ENCODE measurements around the gene DCUN1D2.

The DCUN1D2 gene

DNA sequence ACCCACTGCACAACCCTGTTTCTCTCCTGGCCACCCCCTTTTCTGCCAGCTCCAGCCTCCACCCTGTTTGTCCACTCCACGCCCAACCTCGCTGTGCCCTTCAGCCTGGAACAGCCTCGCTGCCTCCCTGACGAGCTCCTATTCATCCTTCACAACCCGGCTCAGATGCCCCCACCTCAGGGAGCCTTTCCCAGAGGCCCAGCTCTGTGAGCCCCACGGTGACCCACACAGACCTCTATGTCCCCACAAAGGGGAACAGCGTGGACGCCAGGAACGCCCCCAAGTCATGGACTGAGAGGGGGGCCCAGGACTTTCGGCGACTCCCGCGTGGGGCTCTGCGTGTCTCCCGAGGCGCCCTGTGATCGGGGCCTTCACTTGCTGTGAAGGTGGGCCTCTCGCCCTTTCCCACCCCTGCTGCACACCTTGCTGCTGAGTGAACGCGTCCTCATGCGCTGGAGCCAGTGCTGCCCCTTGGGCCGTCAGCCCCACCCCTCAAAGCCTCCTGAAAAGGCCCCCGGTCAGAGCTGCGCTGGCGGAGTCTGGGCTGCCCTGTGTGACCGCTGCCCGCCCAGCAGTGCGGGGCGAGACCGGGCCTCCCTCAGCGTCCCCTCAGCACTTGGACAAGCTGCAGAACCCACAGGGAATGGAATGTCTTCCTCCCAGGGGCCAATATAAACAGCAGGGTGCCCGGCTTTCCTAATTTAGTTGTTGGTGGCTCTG, 77.2 kb downstream of the DCUN1D2 start:
- in situ Hi-C loops (cut with MboI; ENCODE audit: low sequenced_read_pairs) = no loop called here

DNA sequence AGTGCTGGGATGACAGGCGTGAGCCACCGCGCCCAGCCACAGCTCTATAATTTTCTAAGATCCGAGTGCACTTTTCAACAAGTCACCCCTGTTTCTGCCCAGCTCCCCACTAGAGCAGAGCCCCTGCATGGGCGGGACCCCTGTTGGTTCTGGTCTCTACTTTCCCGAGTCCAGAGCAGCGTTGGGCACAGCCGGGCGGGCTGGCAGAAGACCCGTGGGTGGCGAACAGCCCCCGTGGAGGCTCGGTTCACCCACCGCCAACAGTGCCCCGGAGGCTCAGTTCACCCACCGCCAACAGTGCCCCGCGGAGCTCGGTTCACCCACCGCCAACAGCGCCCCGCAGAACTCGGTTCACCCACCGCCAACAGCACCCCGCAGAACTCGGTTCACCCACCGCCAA, 78.1 kb downstream of the DCUN1D2 start:
- in situ Hi-C loops (cut with MboI; ENCODE audit: low sequenced_read_pairs) = no loop called here

DNA sequence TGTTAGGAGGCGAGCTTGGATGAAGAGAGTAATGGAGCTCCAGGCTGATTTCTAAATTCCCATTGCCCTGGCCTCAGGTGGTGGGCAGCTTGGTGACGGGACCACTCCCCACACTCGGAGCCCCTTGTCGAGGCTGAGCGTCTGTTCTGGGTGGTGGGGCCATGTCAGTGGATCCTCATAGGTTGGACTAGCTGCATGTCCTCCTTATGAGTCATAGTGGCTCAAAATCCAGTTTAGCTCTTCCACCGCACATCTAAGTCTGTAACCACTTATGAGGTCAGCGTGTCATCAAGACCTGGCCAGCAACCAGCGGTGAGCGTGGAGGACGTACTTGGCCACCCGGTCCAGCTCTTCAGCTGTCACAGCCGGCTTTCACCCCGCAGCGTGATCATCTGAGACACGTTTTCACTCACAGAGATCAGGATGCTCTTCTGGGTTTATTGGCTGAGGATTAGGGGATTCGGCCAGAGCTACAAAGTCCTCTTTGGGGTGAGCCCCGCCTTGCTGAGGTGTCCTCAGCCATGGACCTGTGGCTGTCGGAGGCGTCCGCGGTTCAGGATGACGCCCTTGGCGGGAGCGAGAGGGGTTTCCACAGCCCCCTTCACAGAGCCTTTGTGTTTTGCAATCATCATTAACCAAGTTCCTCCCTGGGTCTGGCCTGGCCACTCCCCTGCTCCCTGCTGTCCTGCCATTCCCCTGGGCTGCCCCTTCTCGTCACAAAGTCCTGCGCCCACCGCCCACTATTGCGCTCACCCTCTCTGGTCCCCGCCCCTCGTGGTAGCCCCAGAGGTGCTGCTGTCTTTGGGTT, 79.1 kb downstream of the DCUN1D2 start:
- in situ Hi-C loops (cut with MboI; ENCODE audit: low sequenced_read_pairs) = no loop called here

DNA sequence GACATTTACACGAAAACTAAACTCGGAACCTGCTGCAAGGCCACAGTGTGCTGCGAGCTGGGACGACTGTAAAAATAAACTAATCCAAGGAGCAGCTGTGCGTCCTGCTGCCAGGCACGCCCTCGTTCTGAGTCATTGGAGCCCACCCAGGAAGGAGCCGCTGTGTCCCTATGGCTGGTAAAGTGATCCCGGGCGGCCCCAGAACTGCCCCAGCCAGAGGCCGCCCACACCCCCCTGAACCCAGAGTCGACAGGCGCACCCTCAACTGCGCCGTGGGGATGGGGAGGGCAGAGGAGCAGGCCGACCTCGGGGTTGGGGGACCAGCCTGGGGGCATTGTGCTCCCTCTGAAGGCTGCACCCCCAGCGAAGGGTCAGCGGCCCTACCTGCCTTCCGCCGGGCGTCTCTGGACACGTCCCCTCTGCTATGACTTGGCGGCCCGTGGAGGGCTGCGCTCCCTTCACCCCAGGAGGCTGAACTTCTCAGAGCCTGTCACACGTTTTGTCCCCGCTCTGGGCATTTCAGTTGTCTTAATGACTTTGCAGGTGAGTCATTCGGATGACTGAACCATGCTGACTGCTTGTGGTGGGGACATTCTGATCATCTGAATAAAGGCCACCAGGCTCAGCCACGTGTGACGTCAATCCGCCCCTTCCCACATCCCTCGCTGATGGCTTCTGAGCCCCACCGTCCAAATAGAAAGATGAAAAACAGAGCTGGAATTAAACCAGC, 79.9 kb downstream of the DCUN1D2 start:
- in situ Hi-C loops (cut with MboI; ENCODE audit: low sequenced_read_pairs) = no loop called here

DNA sequence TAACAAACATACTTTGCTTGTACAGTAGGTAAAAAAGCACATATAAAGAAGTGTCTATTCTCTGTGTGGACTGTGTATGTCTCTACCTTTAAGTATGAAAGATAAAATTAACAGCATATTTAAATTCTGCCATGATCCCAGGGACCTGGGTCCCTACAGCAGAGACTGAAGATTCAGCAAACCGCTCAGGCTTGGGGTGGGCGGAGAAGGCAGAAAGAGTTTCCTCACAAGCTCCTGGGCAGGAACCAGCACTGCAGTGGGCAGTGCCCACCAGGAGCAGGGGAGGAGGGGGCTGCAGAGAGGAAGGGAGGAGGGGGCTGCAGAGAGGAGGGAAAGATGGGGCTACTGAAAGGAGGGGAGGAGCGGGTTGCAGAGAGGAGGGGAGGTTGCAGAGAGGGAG, 81.9 kb downstream of the DCUN1D2 start:
- in situ Hi-C loops (cut with MboI; ENCODE audit: low sequenced_read_pairs) = no loop called here

DNA sequence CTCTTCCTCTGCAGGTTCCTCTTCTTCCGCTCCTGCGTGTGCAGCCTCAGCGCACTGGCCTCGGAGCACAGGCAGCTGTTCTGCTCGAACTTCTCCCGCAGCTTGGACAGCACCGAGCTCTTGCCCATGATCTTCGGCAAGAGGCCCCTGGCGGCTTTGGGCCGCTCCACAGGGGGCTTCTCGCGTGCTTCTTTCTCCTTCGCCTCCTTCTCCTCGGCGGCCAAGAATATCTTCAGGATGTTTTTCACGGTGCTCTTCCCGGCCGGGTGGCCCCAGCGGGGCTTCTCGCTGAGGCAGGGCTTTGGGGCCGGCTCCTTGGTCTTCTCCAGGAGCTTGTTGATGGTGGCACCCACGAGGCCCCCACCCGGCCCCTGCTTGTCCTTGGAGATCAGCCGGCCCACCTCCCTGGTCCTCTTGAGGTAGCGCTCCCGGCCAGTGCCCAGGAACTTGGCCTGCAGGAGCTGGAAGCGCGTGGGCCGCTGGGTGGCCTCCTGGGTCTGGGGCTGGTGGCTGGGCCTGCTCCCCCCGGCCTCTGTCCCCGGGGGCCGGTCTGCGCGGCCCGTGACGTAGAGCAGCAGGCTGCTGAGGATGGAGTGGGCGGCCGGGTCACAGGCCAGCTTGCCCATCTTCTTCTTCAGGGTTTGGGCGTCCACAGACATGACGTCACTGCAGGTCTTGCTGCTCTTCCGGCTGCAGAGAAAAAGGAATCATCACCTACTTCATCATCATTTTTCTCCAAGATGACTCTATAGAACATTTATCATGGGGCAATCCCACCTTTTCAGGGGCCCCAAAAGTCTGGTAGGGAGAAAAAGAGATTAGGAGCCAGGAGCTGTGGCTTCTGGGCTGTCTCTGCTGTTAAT, 82.7 kb downstream of the DCUN1D2 start:
- in situ Hi-C loops (cut with MboI; ENCODE audit: low sequenced_read_pairs) = no loop called here

DNA sequence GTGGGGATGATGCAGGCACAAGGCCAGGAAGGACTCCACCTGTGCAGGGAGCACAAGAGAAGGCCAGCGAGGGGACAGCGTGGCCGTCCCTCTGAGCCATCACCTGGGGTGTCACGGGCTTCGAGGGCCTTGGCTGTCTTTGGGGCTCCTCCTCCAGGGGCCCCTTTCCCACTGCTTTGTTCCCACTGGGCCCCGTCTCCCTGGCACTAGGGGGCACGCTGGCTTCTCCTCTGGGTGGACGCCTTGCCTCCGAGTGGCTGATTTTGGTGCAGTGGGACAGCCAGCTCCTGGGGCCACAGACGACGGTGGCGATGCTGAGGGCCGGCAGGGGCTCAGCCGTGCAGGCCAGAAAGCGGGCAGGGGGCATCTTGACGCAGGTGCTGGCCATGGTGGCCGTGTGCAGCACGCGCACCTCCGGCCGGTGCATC, 83.4 kb downstream of the DCUN1D2 start:
- in situ Hi-C loops (cut with MboI; ENCODE audit: low sequenced_read_pairs) = no loop called here

DNA sequence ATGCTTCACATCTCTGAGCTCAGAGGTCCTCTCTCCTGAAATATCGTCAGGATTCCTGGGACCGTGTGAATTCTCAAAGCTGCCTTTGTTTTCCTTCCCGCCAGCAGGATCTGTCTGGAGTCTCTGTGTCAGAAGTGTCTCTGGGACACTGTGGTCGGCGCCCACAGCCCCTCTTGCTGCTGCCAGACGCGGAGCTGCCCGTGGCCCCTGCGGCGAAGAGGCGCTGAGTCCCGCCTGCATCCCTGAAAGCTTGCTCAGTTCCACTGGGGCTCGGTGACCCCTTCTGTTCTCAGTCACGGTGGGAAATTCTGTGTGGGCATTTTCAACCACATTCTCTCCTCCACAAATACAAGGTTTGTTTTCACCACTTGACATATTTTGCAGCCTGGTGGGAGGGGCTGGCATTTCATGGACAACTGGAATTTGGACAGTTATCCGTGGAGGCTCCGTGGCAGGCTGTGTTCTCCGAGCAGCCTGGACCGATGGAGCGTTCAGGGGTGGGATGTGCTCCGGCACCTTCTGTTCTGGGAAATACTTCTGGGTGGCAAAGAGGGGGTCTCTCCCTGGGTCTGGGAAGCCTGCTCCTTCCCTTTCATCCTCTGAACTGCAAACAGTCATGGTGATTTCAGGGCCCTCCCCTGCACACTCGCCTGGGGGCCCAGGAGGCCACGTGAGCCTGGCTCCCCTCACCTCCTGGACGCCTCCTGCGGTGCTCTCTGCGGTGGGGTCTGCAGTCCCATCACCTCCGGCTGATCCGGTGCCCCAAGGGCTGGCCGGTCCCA, 84.0 kb downstream of the DCUN1D2 start:
- in situ Hi-C loops (cut with MboI; ENCODE audit: low sequenced_read_pairs) = no loop called here
